CD14-positive monocyte (primary cell): ENCODE measurements around the gene LUZP1. TPM values are rescaled to one million over a fixed set of nuclear protein-coding genes. Genes with fewer than 3 reads are reported as not detected.

Experiments
- DNase-seq, 3 donors: peaks; one replicate each; pipeline ENCODE4 v3.0.0-alpha.2; 2011 to 2022
- H2AFZ ChIP-seq: 2 replicates; pipeline ENCODE4 v1.6.0; 2012; ENCODE audit warnings: mild to moderate bottlenecking, low read depth, low read length, inconsistent platforms; ENCODE audit not compliant: insufficient read depth, poor library complexity, severe bottlenecking
- H3K27ac ChIP-seq, 2 donors: 1 replicate in 1 of 2; 2 replicates in 1 of 2; pipeline ENCODE4 v1.5.1; 2012 to 2013; ENCODE audit warnings: low read length in 2 of 2, control low read depth in 1 of 2, inconsistent platforms in 1 of 2, low read depth in 1 of 2, mild to moderate bottlenecking in 1 of 2
- H3K27me3 ChIP-seq, 2 donors: one replicate each; pipeline versions ENCODE4 v1.6.0 to v1.6.1; 2011 to 2013; ENCODE audit warnings: low read length in 2 of 2; ENCODE audit not compliant: control insufficient read depth in 2 of 2, insufficient read depth in 2 of 2
- H3K36me3 ChIP-seq, 2 donors: replicated peaks in 1 of 2; 1 replicate in 1 of 2; 2 replicates in 1 of 2; pipeline versions ENCODE4 v1.5.1 to v1.6.1; 2012 to 2013; ENCODE audit warnings: low read length in 2 of 2, control low read depth in 1 of 2, inconsistent platforms in 1 of 2, mild to moderate bottlenecking in 1 of 2; ENCODE audit not compliant: insufficient read depth in 2 of 2, control insufficient read depth in 1 of 2
- H3K4me1 ChIP-seq, 2 donors: 1 replicate in 1 of 2; 2 replicates in 1 of 2; pipeline versions ENCODE4 v1.5.1 to v1.6.1; 2012 to 2013; ENCODE audit warnings: low read length in 2 of 2, control low read depth in 1 of 2, inconsistent platforms in 1 of 2, mild to moderate bottlenecking in 1 of 2, moderate library complexity in 1 of 2; ENCODE audit not compliant: insufficient read depth in 2 of 2, control insufficient read depth in 1 of 2
- H3K4me2 ChIP-seq: replicated peaks from 2 replicates; pipeline ENCODE3; 2012; ENCODE audit warnings: low read length, moderate library complexity, mild to moderate bottlenecking; ENCODE audit not compliant: poor library complexity, severe bottlenecking; ENCODE audit errors: extremely low read depth
- H3K4me3 ChIP-seq, 3 experiments: fragments of 200-600 bp in 1 of 3; sonication (generic) in 1 of 3; replicated peaks in 1 of 3; 1 replicate in 2 of 3; 2 replicates in 1 of 3; pipeline ENCODE4 v1.5.1; 2011 to 2013; ENCODE audit warnings: low read length in 3 of 3, mild to moderate bottlenecking in 3 of 3, control low read depth in 2 of 3, low read depth in 2 of 3, inconsistent platforms in 1 of 3, moderate library complexity in 1 of 3
- H3K79me2 ChIP-seq: 2 replicates; pipeline ENCODE4 v1.6.0; 2012; ENCODE audit warnings: mild to moderate bottlenecking, control low read depth, inconsistent platforms, low read length, moderate library complexity; ENCODE audit not compliant: insufficient read depth
- H3K9ac ChIP-seq: 2 replicates; pipeline ENCODE4 v1.6.0; 2017; ENCODE audit warnings: low read length, mild to moderate bottlenecking; ENCODE audit not compliant: insufficient read depth, poor library complexity, severe bottlenecking
- H3K9me3 ChIP-seq, 2 donors: replicated peaks in 1 of 2; 1 replicate in 1 of 2; 2 replicates in 1 of 2; pipeline versions ENCODE4 v1.5.1 to v1.6.1; 2012 to 2013; ENCODE audit warnings: low read length in 2 of 2, control low read depth in 1 of 2; ENCODE audit not compliant: control insufficient read depth in 1 of 2, insufficient read depth in 1 of 2
- H4K20me1 ChIP-seq: 2 replicates; pipeline ENCODE4 v1.6.0; 2012; ENCODE audit warnings: mild to moderate bottlenecking, low read length, control low read depth, moderate library complexity; ENCODE audit not compliant: insufficient read depth
- H3K27ac Mint-ChIP-seq, 7 donors: one replicate each; pipeline ENCODE4 v1.8.0; 2020; ENCODE audit warnings: mild to moderate bottlenecking in 7 of 7, mixed read lengths in 7 of 7, moderate library complexity in 6 of 7, inconsistent platforms in 2 of 7
- H3K27me3 Mint-ChIP-seq, 3 donors: one replicate each; pipeline ENCODE4 v1.8.0; 2021 to 2022; ENCODE audit warnings: low read depth in 3 of 3, mild to moderate bottlenecking in 3 of 3, mixed read lengths in 3 of 3, moderate library complexity in 3 of 3, inconsistent platforms in 1 of 3
- H3K36me3 Mint-ChIP-seq, 2 donors: one replicate each; pipeline ENCODE4 v1.8.0; 2020; ENCODE audit warnings: mixed read lengths in 2 of 2, inconsistent platforms in 1 of 2, mild to moderate bottlenecking in 1 of 2
- H3K4me1 Mint-ChIP-seq: one replicate; pipeline ENCODE4 v1.8.0; 2020; ENCODE audit warnings: mild to moderate bottlenecking, mixed read lengths
- H3K4me3 Mint-ChIP-seq, 2 donors: one replicate each; pipeline ENCODE4 v1.8.0; 2020; ENCODE audit warnings: mild to moderate bottlenecking in 2 of 2, mixed read lengths in 2 of 2, moderate library complexity in 1 of 2
- H3K9me3 Mint-ChIP-seq, 7 donors: one replicate each; pipeline ENCODE4 v1.8.0; 2020 to 2022; ENCODE audit warnings: mixed read lengths in 7 of 7, mild to moderate bottlenecking in 6 of 7, moderate library complexity in 6 of 7, inconsistent platforms in 2 of 7
- WGBS: methylation state at CpG from one replicate; pipeline ENCODE4 v1.1.5; 2013; ENCODE audit warnings: missing lambda C conversion rate; ENCODE audit not compliant: insufficient coverage; 5-methylcytosine and 5-hydroxymethylcytosine counted together
- intact Hi-C, 2 donors: fragments of 100-400 bp; cut with micrococcal nuclease; formaldehyde crosslinking; loops; one replicate each; pipeline versions ENCODE4 v1.15.0 to v1.15.1; 2023
- polyA plus RNA-seq, 3 donors: library from polyadenylated mRNA; depleted of rRNA in 1 of 3; unstranded in 2 of 3; stranded (reverse) in 1 of 3; fragments of 300-500 nt in 2 of 3; fragments of >200 nt in 1 of 3; fragmentation: Illumina TruSeq in 2 of 3; gene quantifications; 1 replicate in 2 of 3; 2 replicates in 1 of 3; pipeline ENCODE4 v1.2.3, GENCODE V29; 2012 to 2021
- TF ChIP-seq, protein P1 (sequence below): fragments of 200-600 bp; IDR thresholded peaks from one replicate; pipeline ENCODE4 v1.8.0; 2022; ENCODE audit warnings: antibody characterized with exemption, mild to moderate bottlenecking

Gene LUZP1
- polyA plus RNA-seq, 3 donors = 4.4 to 8.7 (median 5.8) TPM

- Histone ChIP-seq H3K27me3 (peaks cover 11 to 22% of the 10 kb centered on the region in 2 donors), H3K9me3 (peaks cover 0 to 3% of the 10 kb centered on the region in 2 donors), H3K4me2 (no peak overlapping the region), H3K27ac (no peak overlapping the region), H2AFZ (no peak overlapping the region), H3K4me1 (peaks cover 0 to 2% of the 10 kb centered on the region in 2 donors), H3K79me2 (no peaks in the 10 kb centered on the region), H4K20me1 (no peaks in the 10 kb centered on the region), H3K36me3 (no peaks in the 10 kb centered on the region), H3K9ac (no peak overlapping the region), H3K4me3 (no peak overlapping the region)
- intact Hi-C loops = no loop called here
- no peaks in the 10 kb centered on the region for H3K4me1 Mint-ChIP-seq
- H3K36me3 Mint-ChIP-seq = no peaks in the 10 kb centered on the region
- WGBS = 85% methylated on average over 3 of the region's 4 CpGs
- peaks cover 28 to 41% (median 35%) of the 10 kb centered on the region in 3 donors for H3K27me3 Mint-ChIP-seq
- H3K4me3 Mint-ChIP-seq = no peak overlapping the region
- H3K27ac Mint-ChIP-seq = no peak overlapping the region
- no peaks in the 10 kb centered on the region for H3K9me3 Mint-ChIP-seq
- TF ChIP-seq, protein P1, sequence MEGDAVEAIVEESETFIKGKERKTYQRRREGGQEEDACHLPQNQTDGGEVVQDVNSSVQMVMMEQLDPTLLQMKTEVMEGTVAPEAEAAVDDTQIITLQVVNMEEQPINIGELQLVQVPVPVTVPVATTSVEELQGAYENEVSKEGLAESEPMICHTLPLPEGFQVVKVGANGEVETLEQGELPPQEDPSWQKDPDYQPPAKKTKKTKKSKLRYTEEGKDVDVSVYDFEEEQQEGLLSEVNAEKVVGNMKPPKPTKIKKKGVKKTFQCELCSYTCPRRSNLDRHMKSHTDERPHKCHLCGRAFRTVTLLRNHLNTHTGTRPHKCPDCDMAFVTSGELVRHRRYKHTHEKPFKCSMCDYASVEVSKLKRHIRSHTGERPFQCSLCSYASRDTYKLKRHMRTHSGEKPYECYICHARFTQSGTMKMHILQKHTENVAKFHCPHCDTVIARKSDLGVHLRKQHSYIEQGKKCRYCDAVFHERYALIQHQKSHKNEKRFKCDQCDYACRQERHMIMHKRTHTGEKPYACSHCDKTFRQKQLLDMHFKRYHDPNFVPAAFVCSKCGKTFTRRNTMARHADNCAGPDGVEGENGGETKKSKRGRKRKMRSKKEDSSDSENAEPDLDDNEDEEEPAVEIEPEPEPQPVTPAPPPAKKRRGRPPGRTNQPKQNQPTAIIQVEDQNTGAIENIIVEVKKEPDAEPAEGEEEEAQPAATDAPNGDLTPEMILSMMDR = no peak
- no peak for DNase-seq
Observed at GRCh38 chr1:23211955-23212354, 43.3 kb upstream of the LUZP1 start.

GRCh38 chr1:23210963-23211362, 42.3 kb upstream of the LUZP1 start:
- H3K4me1 Mint-ChIP-seq = no peaks in the 10 kb centered on the region
- DNase-seq = no peak
- H3K4me3 ChIP-seq = no peak overlapping the region
- TF ChIP-seq, protein P1 = no peak
- no peaks in the 10 kb centered on the region for H3K9me3 Mint-ChIP-seq
- H3K4me2 ChIP-seq = no peak overlapping the region
- H3K4me3 Mint-ChIP-seq = no peak overlapping the region
- H3K79me2 ChIP-seq = no peaks in the 10 kb centered on the region
- peaks cover 0 to 1% of the 10 kb centered on the region in 2 donors for H3K9me3 ChIP-seq
- no CpG with 5 or more reads among the region's 2 CpGs for WGBS
- H3K36me3 Mint-ChIP-seq = no peaks in the 10 kb centered on the region
- H3K36me3 ChIP-seq = no peaks in the 10 kb centered on the region
- intact Hi-C loops = no loop called here
- H3K9ac ChIP-seq = no peak overlapping the region
- H4K20me1 ChIP-seq = no peaks in the 10 kb centered on the region
- H3K27me3 ChIP-seq = peaks cover under 1 to 15% of the 10 kb centered on the region in 2 donors
- no peak overlapping the region for H3K27ac Mint-ChIP-seq
- peaks cover 24 to 33% (median 29%) of the 10 kb centered on the region in 3 donors for H3K27me3 Mint-ChIP-seq
- no peak overlapping the region for H2AFZ ChIP-seq
- no peaks in the 10 kb centered on the region for H3K4me1 ChIP-seq
- no peak overlapping the region for H3K27ac ChIP-seq
